Right atrium auricular region (tissue), 2 donors: ENCODE data around the gene SLC35F6. TPM values are rescaled to one million over a fixed set of nuclear protein-coding genes. Genes with fewer than 3 reads are reported as not detected.

Experiments used
- DNase-seq: peaks from one replicate; pipeline ENCODE4 v3.0.0-alpha.2; 2019; ENCODE audit warnings: low spot score
- H3K27ac ChIP-seq, 2 donors: fragments of 200-600 bp; sonication (generic); 1 replicate in 1 of 2; 2 replicates in 1 of 2; pipeline ENCODE4 v1.5.1; 2016 to 2019
- H3K27me3 ChIP-seq, 2 donors: fragments of 200-600 bp; sonication (generic); one replicate each; pipeline versions ENCODE4 v1.5.1 to v1.6.0; 2017 to 2019
- H3K36me3 ChIP-seq: fragments of 200-600 bp; sonication (generic); one replicate; pipeline ENCODE4 v1.5.1; 2016
- H3K4me1 ChIP-seq, 2 donors: fragments of 200-600 bp; sonication (generic); one replicate each; pipeline versions ENCODE4 v1.5.1 to v1.6.0; 2017 to 2019
- H3K4me3 ChIP-seq, 2 donors: fragments of 200-600 bp; sonication (generic); 1 replicate in 1 of 2; 2 replicates in 1 of 2; pipeline ENCODE4 v1.5.1; 2017 to 2019; ENCODE audit warnings: mild to moderate bottlenecking in 1 of 2, moderate library complexity in 1 of 2
- H3K9me3 ChIP-seq, 2 donors: fragments of 200-600 bp; sonication (generic); one replicate each; pipeline ENCODE4 v1.5.1; 2019
- CTCF ChIP-seq, 2 donors: fragments of 200-600 bp; sonication (generic); IDR thresholded peaks; one replicate each; pipeline ENCODE4 v1.5.1; 2019; ENCODE audit warnings: antibody characterized with exemption in 2 of 2
- total RNA-seq, 2 donors: library from RNA; depleted of rRNA; stranded (reverse); fragments of >200 nt; gene quantifications; one replicate each; pipeline ENCODE4 v1.1.0, GENCODE V29; 2016

SLC35F6 gene, protein sequence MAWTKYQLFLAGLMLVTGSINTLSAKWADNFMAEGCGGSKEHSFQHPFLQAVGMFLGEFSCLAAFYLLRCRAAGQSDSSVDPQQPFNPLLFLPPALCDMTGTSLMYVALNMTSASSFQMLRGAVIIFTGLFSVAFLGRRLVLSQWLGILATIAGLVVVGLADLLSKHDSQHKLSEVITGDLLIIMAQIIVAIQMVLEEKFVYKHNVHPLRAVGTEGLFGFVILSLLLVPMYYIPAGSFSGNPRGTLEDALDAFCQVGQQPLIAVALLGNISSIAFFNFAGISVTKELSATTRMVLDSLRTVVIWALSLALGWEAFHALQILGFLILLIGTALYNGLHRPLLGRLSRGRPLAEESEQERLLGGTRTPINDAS
- total RNA-seq: 10 to 100 TPM; 34.2 to 55.7 TPM

- no peaks in the 10 kb centered on the region for H3K9me3 ChIP-seq
- H3K4me1 ChIP-seq: peaks cover 0 to 46% of the 10 kb centered on the region in 2 donors
Measured at GRCh38 chr2:26764078-26764887, at the start of gene SLC35F6. Gene SLC35F6 (plus strand): TSS chr2:26764284. CDS start chr2:26764350, 66 bp downstream.

DNA sequence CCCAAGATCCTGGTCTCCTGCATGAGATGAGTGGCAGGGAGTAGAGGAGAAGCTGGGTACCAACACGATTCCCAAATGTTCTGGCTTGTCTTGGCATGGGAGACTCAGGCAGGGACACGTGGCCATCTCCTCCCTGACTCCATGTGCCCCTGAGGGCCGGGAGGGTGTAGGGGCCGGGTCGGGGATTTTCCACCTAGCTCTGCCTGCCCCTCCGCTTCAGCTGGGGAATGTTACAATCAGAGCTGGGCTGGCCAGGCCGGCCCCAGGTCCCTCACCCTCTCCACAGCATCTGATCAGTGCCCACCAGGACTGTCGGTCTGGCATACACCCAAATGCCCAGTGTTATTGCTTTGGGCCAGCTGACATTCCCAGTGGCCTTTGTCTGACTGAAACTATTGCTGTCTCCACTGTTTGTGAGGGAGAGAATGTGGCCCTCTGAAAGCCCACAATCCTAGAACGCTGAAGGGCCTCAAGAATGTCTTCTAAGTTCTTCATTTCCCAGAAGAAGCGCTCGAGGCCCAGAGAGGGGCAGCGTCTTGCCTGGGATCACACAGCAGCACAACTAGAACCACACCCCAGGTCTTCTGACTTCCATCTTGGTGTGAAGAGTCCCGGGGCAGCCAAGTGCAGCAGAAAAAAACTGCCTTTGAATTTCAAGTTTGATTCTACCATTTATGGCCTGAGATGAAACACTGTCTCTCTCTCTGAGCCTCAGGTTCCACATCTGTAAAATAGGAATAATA lies 48.4 kb upstream of the SLC35F6 start:
- Histone ChIP-seq H3K27ac (peak overlapping the region; percentile 26), H3K4me1 (peaks cover 0 to 68% of the 10 kb centered on the region in 2 donors)
- no peak for TF ChIP-seq CTCF (IDR thresholded peaks at IDR 0.05)

More at GRCh38 chr2:26764078-26764887, at the start of gene SLC35F6:
- H3K4me3 ChIP-seq: peak within 1 kb of the TSS; percentile 75 to 86
- no peak for TF ChIP-seq CTCF (IDR thresholded peaks at IDR 0.05)
- peak; percentile 80 for DNase-seq
- H3K36me3 ChIP-seq: no peaks in the 10 kb centered on the region
- no peaks in the 10 kb centered on the region for H3K27me3 ChIP-seq
- peak within 1 kb of the TSS; percentile 91 to 94 for H3K27ac ChIP-seq

GRCh38 chr2:26716340-26716739 lies 47.7 kb upstream of the SLC35F6 start:
- no peak for TF ChIP-seq CTCF (IDR thresholded peaks at IDR 0.05)
- Histone ChIP-seq H3K9me3 (no peaks in the 10 kb centered on the region), H3K4me1 (peaks cover 0 to 68% of the 10 kb centered on the region in 2 donors), H3K36me3 (no peaks in the 10 kb centered on the region), H3K27ac (peak overlapping the region in 1 of 2 donors; percentile 26), H3K27me3 (no peaks in the 10 kb centered on the region), H3K4me3 (no peak overlapping the region)
- DNase-seq: no peak

More for the DNA sequence above, 48.4 kb upstream of the SLC35F6 start:
- Histone ChIP-seq H3K9me3 (no peaks in the 10 kb centered on the region), H3K36me3 (no peaks in the 10 kb centered on the region), H3K4me3 (no peak overlapping the region), H3K27me3 (no peaks in the 10 kb centered on the region)
- no peak for DNase-seq

GRCh38 chr2:26716769-26717168 lies 47.3 kb upstream of the SLC35F6 start:
- H3K4me3 ChIP-seq: no peak overlapping the region
- DNase-seq: no peak
- no peaks in the 10 kb centered on the region for H3K27me3 ChIP-seq
- peaks cover 0 to 68% of the 10 kb centered on the region in 2 donors for H3K4me1 ChIP-seq
- H3K27ac ChIP-seq: peak overlapping the region; percentile 72 to 90
- H3K9me3 ChIP-seq: no peaks in the 10 kb centered on the region
- no peaks in the 10 kb centered on the region for H3K36me3 ChIP-seq
- TF ChIP-seq CTCF (IDR thresholded peaks at IDR 0.05): no peak

GRCh38 chr2:26717362-26717761 lies 46.7 kb upstream of the SLC35F6 start:
- no peak for TF ChIP-seq CTCF (IDR thresholded peaks at IDR 0.05)
- DNase-seq: no peak
- H3K4me1 ChIP-seq: peaks cover 0 to 64% of the 10 kb centered on the region in 2 donors

More at GRCh38 chr2:26717362-26717761, 46.7 kb upstream of the SLC35F6 start:
- Histone ChIP-seq H3K27me3 (no peaks in the 10 kb centered on the region), H3K27ac (peak overlapping the region; percentile 72 to 90), H3K9me3 (no peaks in the 10 kb centered on the region), H3K4me3 (no peak overlapping the region), H3K36me3 (no peaks in the 10 kb centered on the region)
